ENCODE results near the gene WASF1. TPM values are rescaled to one million over a fixed set of nuclear protein-coding genes. Genes with fewer than 3 reads are reported as not detected.

WASF1 gene
- 6.8 and 12.8 TPM in 2 replicates for total RNA-seq (2014; rRNA removed; shearing (Covaris generic))

DNA sequence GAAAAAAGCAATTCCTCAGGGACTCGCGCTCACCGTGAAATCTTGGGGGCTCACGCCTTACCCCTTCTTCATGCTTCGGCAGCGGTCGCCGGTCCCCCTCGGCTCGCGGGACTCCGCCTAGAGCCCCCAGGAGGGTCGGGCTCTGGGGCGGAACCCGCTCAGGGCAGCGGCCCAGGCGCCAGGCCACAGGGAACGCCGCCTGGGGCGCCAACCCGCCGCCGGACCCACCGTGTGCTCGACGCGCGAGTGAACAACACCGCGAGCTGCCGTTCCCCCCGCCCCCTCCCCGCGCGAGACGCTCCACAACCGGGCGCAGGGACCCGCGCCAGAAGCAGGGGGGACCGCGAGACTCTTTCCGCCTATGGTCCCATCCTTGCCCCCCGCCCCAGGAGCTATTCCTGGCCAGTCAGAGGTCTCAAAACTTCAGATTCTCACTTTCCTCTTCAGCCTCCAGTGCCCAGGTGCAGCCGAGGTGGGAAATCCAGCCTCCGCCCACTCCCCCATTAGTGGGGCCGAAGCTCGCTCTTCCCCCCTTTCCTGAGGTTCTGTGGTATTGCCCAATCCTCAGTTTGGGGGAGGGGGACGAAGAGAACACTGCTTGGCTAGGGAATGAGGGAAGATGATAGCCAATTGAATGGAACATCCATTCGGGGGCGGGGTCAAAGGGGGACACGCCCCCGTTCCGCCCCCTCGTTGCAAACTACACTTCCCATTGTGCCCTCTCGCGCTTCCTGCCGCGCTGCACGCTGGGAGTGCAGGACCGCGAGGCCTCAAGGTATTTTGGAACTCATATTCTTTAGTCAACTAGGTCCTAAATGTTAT is at the start of gene WASF1:
Gene WASF1 (minus strand): TSS at position 265 of the 822 bp plus-strand sequence. CDS start 52,069 bp downstream, outside the sequence.
- in situ Hi-C loops (cut with HindIII; ENCODE audit: low sequenced_read_pairs), result no loop called here
- peak; percentile 99 for DNase-seq (ENCODE audit: low spot score)

DNA sequence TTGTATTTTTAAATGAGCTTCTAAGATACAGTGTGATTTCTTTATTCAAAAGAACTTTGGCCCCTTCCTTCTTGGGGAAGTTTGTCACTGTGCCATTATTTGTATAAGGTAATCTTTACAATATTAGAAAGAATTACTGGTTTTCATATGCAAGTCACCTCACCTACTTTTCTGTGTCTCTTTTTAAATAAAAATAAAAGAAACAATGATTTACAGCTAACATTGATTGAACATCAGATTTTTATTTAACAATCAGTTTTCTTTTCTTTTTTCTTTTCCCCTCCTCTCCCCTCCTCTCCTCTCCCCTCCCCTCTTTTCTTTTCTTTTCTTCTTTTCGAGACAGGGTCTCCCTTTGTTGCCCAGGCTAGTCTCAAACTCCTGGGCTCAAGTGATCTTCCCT is 46.8 kb upstream of the WASF1 start:
- in situ Hi-C loops (cut with HindIII; ENCODE audit: low sequenced_read_pairs), result no loop called here
- no peak for DNase-seq (ENCODE audit: low spot score)

DNA sequence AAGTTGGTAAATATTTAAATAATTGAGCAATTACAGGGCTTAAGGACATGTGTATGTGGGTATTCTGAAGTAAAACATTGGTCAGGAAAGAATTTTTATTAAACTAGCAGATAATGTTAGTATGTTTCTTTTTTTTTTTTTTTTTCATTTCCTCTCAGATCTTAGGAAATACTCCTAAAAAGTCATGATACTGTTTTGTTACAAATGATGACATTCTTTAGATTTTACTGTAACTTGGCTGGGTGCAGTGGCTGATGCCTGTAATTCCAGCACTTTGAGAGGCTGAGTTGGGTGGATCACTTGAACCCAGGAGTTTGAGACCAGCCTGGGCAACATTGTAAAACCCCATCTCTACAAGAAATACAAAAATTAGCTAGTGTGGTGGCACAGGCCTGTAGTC is 42.3 kb upstream of the WASF1 start:
- no peak for DNase-seq (ENCODE audit: low spot score)
- in situ Hi-C loops (cut with HindIII; ENCODE audit: low sequenced_read_pairs), result no loop called here

DNA sequence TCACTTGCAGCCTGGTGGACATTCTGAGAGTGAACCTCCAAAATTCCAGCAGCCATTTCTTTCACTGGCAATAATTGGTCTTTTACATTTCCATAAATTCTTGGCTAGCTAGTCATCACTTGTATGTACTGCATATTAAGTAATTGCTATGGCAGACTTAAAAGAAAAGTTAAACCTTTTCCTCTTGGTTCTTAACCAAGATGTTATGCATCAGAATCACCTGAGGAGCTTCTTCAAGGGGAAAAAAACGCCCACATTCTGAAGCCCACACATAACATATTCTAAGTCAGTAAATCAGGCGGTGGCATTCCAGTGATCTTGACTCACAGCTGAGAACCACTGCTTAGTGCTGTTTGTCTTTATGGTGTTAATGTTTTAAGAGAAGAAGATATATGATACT is 37.8 kb upstream of the WASF1 start:
- in situ Hi-C loops (cut with HindIII; ENCODE audit: low sequenced_read_pairs), result no loop called here
- no peak for DNase-seq (ENCODE audit: low spot score)

DNA sequence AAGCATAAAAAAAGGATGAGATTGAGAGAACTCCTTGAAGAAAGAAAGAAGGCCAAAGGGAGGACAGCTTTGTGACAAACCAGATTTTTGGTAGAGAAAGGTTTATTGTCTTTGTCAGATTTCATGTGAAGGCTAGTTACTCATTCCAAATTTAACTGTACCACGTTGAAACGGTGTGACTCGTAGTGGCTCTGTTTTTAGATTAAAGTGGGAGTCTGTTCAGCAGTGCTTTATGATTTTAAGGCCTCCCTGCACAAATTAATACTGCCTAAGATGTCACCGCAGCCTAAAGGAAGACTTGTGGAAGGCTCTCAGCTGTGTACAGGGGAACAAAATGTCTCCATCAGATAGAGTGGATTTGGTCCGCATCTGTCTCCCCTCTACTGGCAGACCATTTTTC is 36.7 kb upstream of the WASF1 start:
- in situ Hi-C loops (cut with HindIII; ENCODE audit: low sequenced_read_pairs), result no loop called here
- no peak for DNase-seq (ENCODE audit: low spot score)

DNA sequence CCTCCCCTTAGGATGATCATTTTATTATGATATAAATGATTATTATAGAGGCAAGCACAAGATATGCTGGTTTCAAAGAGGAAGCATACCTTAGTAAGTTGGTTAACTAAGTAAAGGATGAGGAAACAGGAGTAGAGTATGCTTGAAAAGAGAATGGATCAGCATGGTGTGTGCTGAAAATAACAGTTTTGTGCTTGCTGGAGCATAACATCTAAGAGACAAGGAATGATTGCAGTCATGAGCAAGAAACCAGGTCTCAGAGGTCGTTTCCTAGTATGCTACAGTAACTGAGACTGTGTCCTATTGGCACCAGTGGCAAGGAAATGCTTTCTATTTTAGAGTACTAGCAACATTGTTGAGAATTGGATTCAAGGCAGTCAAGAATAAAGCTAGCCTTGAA is 34.9 kb upstream of the WASF1 start:
- DNase-seq (ENCODE audit: low spot score), result no peak
- in situ Hi-C loops (cut with HindIII; ENCODE audit: low sequenced_read_pairs), result no loop called here

DNA sequence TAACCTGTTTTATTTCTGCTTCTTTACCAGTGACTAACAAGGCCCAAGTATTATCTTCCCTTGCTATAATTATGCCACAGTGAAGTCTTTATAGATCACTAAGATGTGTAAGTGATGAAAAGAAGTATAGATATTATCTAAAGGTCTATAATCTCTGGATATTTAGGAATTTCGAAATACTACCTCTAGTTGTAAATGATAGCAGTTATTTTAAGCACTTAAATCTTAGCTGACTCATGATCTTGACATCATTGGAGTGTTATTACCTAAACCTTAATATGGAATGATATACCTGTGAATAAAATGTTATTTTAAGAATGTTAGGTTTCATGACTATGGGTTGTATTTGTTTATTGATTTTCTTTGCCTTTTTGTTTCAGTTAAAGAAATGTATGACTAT is 32.3 kb upstream of the WASF1 start:
- in situ Hi-C loops (cut with HindIII; ENCODE audit: low sequenced_read_pairs), result no loop called here
- no peak for DNase-seq (ENCODE audit: low spot score)

DNA sequence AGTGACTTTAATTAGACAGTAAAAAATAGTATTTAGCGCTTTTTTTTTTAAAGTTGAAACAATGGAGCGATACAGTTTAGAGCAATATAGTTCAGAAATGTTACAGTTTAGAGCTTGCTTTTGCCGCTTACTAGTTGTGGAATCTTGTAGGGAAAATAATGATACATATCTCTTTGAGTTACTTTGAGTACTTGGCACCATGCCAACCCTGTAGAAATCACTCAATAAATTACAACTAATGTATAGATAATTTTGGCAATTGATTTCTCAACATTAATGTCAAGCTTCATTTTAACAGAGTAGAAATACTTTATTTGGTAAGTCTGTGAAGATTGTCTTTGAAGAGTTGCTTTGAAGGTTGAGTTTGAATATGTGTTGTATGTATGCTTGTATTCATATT is 28.2 kb upstream of the WASF1 start:
- no peak for DNase-seq (ENCODE audit: low spot score)
- in situ Hi-C loops (cut with HindIII; ENCODE audit: low sequenced_read_pairs), result no loop called here

DNA sequence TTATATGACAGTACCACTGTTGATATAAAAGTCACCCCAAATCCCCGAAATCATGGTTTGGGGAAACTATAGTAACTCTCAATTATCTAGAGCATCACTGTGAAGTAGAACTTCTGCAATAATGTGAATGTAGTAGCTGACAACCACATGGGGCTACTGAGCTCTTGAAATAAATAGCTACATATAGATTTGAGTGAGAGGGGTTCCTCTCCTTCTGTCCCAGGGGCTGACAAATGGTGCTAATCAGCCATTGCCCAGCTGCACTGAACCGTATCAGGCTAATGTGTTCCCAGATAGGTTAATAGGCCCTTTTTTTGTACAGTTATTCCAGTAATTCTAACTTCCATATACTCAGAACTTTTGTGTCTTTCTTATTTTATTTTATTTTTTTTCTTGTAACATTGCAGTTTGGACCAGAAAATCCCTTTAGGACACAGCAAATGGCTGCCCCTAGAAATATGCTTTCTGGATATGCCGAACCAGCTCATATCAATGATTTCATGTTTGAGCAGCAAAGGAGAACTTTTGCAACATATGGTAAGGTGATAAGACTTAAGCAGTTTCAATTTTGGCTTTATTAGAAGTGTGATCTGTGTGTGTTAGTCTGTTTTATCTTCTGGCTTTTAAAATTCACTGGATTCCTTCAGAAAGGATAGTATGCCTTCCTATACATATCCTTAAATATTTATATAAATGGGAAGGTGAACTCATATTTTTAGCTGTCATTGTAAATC is 21.8 kb upstream of the WASF1 start:
- DNase-seq (ENCODE audit: low spot score), result no peak
- in situ Hi-C loops (cut with HindIII; ENCODE audit: low sequenced_read_pairs), result no loop called here

DNA sequence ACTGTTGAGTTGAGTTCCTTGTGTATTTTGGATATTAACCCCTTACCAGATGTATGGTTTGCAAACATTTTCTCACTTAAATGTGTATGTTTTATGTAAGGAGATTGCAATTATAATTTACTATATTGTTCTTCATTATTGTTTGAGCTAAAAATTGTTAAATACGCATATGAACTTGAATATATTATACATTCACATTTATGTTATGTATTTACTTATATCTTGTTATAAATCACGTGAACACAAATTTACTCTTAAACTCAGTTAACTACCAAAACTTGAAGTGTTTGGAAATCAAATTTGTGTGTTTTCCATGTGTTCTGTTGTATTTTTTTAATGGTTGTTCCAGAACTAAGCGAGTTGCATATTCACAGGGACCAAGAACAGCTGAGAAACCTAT is 19.1 kb upstream of the WASF1 start:
- DNase-seq (ENCODE audit: low spot score), result no peak
- in situ Hi-C loops (cut with HindIII; ENCODE audit: low sequenced_read_pairs), result no loop called here

DNA sequence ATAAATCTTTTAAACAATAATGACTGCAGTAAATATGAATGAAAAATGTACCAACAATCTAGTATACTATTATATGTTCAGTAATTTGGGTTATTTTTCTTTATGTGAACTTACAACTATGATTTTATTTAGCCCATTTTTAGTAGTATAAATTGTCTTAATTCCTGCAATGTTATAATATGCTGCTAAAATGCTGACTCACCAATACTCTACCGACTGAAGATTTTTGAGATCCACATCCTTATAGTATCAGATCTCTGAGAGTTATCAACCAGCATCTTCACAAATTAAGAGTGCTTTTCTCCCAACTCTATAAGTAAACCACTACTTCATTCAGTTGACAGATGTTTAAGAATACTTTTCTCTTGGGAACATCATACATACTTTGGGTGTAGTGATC is 17.4 kb upstream of the WASF1 start:
- in situ Hi-C loops (cut with HindIII; ENCODE audit: low sequenced_read_pairs), result no loop called here
- DNase-seq (ENCODE audit: low spot score), result no peak

DNA sequence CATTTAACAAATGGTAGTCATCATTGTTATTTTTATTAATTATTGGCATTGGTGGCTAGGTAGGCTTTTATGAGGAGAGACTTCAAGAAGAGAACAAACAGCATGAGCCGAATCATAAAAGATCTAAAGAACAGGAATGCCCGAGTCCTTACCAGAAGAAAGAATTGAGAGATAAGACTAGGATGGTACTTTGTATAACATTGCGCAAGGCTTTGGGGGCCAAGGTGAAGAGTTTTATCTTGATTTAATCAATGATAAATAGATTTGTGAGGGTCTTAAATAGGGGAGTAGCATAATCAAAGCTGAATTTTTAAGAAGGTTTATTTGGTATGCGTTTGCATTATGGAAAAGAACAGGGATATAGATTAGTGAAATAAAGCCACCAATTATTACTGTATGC is 16.2 kb upstream of the WASF1 start:
- in situ Hi-C loops (cut with HindIII; ENCODE audit: low sequenced_read_pairs), result no loop called here
- DNase-seq (ENCODE audit: low spot score), result no peak

DNA sequence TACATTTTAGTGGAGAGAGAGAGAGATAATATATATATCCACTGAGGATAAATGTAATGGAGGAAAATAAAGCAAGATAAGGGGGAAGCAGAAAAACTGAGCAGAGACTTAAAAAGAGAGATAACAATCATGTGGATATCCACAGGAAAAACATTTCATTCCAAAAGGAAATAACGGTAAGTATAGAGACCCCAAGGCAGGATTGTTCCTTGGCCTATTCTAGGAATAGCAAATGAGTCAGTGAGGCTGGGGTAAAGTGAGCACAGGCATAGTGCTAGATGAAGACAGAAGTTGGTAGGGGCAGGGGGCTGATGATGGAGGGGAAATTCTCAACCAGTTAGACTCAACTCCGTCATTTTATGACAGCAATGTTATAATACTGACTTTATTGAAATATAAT is 12.0 kb upstream of the WASF1 start:
- in situ Hi-C loops (cut with HindIII; ENCODE audit: low sequenced_read_pairs), result no loop called here
- DNase-seq (ENCODE audit: low spot score), result no peak

DNA sequence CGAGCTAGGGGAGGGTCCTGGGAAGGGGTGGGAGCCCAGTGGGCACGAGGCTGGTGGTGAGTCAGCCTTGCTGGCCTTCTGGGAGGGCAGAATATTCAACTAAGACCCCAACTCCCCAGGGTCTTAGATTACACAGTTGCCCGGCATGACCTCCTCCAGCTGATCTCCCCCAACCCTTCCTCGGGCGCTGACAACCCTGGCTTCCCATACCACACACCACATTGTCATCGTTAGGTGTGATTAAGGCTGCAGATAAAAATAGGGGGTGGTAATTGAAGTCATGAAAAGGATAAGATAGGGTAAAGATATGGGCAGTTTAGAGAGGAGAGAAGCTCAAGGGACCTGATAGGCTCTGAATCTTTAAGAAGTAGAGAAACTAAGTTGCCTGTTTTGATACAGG is 11.3 kb upstream of the WASF1 start:
- DNase-seq (ENCODE audit: low spot score), result no peak
- in situ Hi-C loops (cut with HindIII; ENCODE audit: low sequenced_read_pairs), result no loop called here

DNA sequence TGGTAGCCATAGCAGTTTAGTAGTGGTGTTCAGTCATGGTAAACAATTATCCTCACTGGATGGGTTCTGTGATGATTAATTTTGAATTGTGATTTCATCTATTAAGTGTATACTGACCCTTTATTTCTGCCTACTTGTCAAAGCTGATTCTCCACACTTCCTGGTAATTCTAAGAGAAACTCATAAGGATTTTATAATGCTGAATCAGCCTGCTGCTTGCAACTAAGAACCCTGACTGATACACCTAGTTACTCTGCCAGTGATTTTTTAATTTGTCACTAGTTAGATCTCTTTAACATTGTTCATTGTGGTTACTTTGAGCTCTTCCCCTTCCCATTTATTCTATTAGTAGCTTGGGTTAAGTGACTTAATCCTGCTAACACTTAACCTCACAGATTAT is 9.3 kb upstream of the WASF1 start:
- in situ Hi-C loops (cut with HindIII; ENCODE audit: low sequenced_read_pairs), result no loop called here
- no peak for DNase-seq (ENCODE audit: low spot score)

DNA sequence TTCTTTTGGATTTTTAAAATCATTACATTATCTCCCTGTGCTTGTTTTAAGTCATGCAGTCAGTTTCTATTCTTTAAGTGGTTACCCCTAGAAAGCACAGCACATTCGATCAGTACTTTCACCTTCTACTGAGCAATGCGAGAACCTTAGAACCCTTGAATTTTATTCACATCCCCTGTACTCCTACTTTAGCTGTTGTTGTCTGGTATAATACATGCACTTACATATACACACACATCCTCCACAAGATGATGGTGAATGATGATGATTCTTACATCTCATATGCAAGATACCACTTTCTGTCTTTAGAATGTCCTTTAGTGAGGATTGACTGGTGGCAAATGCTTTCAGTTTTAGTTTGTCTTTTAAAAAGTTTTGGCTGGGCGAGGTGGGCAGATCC is 6.4 kb upstream of the WASF1 start:
- in situ Hi-C loops (cut with HindIII; ENCODE audit: low sequenced_read_pairs), result no loop called here
- no peak for DNase-seq (ENCODE audit: low spot score)

DNA sequence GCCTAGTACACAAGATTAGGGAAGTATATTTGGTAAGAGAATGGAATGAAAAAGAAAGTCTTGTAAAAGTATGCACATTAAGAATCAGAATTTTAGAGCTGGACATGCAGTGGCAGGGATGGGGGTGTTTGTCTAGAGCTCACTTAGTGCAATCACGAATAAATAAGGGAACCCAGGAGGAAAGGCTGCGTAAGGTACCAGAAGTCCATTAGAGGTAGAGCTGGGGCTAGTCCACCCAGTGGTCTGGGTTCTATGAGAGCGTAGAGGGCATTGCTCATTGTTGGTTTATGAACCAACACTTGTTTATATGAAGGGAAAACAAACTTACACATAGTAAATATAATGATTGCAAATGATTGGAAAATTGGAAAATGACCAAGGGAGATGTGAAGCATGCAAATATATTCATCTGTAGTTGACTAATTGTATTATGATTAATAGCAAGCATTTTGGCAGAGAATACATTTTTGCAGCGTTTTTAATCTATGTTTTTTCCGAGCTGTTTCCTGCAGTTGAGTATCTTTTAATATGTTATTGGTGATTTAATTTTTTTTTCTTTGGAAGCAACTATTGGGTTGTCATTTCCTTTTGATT is 3.9 kb upstream of the WASF1 start:
- no peak for DNase-seq (ENCODE audit: low spot score)
- in situ Hi-C loops (cut with HindIII; ENCODE audit: low sequenced_read_pairs), result no loop called here

DNA sequence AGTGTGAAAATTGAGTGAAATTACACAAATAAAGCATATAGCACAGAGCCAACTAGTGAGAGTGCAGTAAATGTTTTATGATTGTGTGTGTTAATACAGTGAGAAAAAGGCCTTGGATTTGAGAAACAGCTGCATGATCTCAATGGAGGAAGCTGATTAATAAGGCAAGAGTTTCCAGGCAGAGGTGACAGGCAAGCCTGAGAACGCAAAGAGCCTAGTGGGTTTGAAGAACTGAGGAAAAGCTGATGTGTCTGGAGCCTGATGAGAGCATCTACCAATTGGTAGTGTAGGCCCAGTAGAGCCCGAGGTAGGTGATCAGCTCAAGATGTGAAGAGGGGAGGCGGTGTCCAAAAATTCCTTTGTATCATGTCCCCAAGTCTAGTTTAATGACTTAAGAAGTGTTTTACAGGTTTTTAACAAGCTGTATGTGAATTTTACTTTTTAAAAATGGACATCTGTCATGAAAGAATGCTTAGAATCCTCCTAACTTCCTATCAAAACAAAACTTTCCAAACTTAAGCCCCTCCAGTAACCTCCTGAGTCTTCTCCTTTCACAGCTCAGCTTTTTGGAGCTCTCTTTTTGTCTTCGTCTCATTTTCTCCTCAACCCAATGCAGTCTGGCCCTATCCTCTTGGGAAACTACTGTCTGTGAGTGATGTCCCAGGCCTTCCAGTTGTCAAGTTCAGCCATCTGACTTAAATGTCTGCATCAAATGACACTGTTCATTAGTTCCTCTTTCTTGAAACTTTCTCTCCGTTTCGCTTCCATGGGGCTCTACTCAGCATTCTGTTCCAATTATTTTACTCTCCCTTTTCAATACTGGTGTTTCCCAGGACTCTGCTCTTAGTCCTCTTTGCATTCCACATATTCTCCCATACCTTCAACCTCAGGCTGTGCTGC is 1.9 kb upstream of the WASF1 start:
- no peak for DNase-seq (ENCODE audit: low spot score)
- in situ Hi-C loops (cut with HindIII; ENCODE audit: low sequenced_read_pairs), result no loop called here

DNA sequence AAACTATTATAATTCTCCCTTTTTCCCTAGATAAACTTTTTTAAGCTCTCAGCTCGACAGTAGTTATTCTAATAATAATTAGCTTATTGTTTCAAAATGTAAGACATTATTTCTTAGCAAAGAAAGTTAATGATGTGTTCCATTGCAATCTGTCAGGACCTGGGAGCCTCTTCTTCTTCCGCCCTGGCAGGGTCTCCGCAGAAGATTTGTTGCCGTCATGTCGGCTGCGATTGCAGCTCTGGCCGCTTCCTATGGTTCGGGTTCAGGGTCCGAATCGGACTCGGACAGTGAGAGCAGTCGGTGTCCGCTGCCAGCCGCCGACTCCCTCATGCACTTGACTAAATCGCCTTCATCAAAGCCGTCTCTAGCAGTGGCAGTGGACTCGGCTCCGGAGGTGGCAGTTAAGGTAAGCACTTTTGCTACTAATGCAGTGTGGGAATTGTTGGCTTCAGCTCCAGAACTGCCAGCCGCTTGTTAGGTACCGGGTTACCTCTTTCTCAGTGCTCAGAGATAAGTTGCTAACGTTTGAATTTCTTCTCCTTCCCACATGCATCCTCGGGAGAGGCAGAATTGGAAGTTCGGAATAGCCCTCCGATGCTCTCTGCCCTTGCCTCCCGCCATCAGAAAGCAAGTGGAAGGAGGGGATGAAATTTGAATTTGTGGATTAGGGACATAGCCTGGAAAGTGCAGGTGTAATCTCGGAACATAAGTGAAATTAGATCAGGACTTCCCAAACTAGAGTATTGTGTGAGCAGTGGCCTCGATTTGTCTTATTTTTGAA is 948 bp upstream of the WASF1 start, which contains the start of gene CDC40:
Gene CDC40 (plus strand): TSS at position 200 of the 781 bp plus-strand sequence. CDS start 18 bp downstream, at position 218.
- in situ Hi-C loops (cut with HindIII; ENCODE audit: low sequenced_read_pairs), result no loop called here
- no peak for DNase-seq (ENCODE audit: low spot score)
